CMK (cell line): ENCODE measurements around the gene SBF2.

ENCODE experiments used
- DNase-seq: peaks from one replicate; pipeline ENCODE4 v3.0.0-alpha.2; 2010; ENCODE audit warnings: low read depth

The SBF2 gene

GRCh38 chr11:9772218-9772617, 521.8 kb downstream of the SBF2 start:
- no peak for DNase-seq

GRCh38 chr11:9771071-9771511, 522.9 kb downstream of the SBF2 start:
- DNase-seq: no peak

DNA sequence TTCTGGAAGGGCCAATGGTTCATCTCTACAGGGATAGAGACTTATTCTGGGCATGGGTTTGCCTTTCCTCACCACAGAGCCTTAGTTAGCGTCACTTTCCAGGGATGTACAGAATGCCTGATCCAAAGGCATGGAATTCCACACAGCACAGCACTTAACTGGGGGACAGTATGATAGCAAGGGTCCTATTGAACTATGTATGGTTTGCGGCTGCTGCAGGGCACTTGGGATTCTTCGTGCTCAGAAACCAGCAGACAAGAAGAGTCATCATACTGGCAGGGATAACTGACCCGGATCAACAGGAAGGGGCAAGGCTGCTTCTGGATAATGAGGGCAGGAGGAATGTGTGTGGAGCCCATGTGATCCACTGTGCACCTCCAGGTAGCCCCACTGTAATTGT, 524.4 kb downstream of the SBF2 start:
- no peak for DNase-seq

GRCh38 chr11:9765320-9766101, 528.5 kb downstream of the SBF2 start:
- DNase-seq: no peak

- no peak for DNase-seq
Measured at GRCh38 chr11:9763301-9763700, 530.7 kb downstream of the SBF2 start.

DNA sequence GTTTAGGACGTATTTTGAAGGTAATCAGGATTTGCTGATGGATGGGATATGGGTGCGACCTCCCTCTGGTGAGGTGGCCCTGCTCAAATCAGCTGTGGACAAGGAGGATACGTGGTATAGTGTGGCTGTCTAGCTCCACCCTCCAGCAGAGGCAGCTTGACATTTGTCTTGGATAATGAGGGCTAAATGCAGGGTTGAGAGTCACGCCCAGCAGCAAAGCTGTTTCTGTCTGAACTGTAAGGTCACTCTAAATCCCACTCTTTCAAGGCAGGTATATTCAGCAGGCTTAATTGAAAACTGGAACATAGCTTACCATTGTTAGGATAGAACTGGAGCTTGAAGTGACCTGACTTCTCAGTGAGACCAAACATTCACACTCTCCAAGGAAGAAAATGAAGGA, 531.5 kb downstream of the SBF2 start:
- DNase-seq: no peak

DNA sequence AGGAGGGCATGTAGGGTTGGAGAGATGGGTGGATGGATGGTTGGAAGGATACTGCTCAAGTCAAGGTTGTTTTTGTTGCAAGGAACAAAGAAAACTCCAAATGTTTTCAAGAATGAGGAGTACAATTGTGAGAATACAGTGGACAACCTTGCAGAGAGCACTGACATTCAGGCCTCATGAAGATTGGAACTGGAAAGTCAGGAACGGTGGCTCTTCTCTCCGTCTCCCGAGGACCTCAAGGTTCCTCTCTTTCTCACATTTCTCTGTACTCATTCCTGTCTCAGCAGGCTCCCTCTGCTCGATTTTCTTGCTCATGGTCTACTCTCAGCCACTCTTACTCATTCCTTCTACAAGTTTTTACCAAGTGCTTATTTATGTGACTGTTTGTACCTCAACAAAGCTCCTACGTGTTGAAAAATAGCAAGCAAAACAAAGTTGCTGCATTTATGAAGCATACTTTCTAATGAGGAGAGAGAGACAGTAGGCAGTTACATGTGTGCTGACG, 532.5 kb downstream of the SBF2 start:
- DNase-seq: no peak

- no peak for DNase-seq
Measured at GRCh38 chr11:9760193-9760575, 533.8 kb downstream of the SBF2 start.

DNA sequence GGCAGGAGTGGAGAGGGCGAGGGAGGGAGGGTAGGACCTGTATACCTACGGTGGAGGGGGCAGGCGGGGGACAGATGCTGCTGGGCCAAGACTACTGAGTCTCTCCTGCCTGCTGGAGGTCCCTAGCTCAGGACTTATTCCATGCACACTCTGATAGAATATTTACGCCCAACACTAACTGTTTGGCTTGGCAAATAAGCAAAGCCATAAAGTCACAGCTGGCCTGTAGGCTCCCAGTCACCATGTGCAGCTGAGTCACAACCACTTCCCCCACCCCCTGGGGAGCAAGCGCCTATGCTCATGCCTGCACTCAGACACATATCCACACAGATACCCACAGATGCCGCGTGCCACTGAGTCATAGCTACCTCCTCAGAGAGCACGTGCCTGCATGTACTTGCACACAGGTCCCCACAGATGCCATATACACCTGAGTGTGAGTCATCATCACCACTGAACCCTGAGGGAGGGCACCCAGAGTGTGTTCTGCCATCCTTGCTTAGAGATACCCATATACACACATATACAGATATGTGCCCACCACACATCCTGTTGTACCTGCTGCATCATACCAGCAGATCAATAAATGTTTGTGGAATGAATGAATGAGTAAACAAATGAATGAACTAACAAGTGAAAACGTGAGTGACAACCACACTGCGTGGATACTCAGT, 534.4 kb downstream of the SBF2 start:
- DNase-seq: no peak

GRCh38 chr11:9758637-9759518, 535.1 kb downstream of the SBF2 start:
- peak; percentile 39 for DNase-seq

GRCh38 chr11:9757809-9758636, 536.0 kb downstream of the SBF2 start:
- DNase-seq: peak; percentile 58

GRCh38 chr11:9756878-9757277, 537.1 kb downstream of the SBF2 start:
- no peak for DNase-seq

- no peak for DNase-seq
Measured at GRCh38 chr11:9756461-9756860, 537.6 kb downstream of the SBF2 start.

GRCh38 chr11:9755561-9756185, 538.3 kb downstream of the SBF2 start:
- no peak for DNase-seq

DNA sequence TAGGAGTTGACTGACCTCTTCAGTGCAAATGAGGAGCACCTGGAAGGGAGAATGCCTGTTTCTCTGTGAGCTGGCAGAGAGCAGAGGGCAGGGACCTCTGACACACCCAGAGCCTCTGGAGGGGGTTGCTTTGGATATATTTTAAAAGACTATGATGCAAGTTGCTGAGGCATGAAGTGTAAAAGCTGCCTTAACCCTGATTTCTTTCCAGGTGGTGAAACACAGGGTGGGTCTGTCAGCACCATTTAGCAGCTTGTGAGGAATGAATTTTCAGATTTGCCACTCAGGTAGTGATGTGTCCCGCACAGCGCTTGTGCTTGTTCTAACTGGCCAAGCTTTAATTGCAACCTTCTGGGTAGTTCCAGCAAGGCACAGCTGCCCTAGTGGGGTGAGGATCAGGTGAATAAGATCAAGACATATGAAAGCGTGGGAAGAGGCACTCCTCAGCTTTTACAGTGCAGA, 540.0 kb downstream of the SBF2 start:
- DNase-seq: no peak

GRCh38 chr11:9753021-9753420, 541.0 kb downstream of the SBF2 start:
- no peak for DNase-seq

DNA sequence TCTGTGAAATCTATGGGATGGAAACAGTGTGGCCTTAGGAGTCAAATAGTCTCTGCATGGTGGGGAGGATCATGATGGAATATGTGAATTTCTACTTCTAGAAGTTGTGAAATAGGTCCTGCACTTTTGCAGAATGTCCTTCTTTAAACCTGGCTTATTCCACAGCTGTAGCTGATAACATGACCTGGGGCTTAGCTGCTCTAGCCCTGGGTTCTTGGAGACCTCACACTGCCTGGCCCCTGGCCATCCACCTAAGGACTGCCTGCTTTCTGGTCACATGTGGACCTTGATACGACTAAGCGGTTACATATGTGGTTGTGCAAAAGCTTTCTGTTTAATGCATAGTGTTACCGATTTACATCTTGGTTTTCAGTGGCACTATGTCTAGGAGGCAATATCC, 541.9 kb downstream of the SBF2 start:
- no peak for DNase-seq

- no peak for DNase-seq
Measured at GRCh38 chr11:9750551-9750950, 543.5 kb downstream of the SBF2 start.

GRCh38 chr11:9748361-9748970, 545.6 kb downstream of the SBF2 start:
- peak; percentile 52 for DNase-seq

DNA sequence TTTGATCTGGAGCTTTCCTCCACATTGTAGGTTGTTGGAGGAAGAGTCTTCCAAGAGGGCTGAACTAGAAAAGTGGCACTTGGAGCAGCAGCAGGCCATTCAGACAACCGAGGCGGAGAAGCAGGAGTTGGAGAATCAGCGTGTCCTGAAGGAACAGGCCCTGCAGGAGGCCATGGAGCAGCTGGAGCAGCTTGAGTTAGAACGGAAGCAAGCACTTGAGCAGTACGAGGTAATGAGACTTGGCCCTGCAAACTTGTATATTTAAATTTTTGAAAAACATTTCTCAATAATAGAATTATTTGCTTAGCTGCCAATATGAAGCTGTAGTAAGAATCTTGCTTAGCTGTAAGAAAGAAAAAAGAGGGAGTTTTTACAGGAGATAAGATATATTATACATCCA, 546.2 kb downstream of the SBF2 start:
- no peak for DNase-seq

DNA sequence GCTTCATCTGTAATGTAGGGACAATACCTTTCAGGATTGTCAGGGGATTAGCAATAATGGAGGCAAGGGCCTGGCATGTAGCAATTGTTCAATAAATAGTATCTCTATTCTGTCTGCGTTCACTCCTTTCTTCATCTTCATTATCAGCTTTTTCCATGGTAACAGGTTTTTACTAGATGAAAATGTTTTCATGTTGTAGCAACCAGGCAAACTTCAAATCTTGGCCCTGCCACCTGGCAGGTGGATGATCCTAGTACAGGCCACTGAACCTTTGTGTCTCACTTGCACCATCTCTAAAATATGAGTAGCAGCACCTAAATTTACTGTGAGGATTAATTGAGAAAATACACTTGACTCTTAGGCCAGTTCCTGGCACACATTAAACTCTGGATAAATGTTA, 546.8 kb downstream of the SBF2 start:
- DNase-seq: no peak
